Endothelial cell of umbilical vein (primary cell): ENCODE results near the gene WFIKKN1. TPM values are rescaled to one million over a fixed set of nuclear protein-coding genes. Genes with fewer than 3 reads are reported as not detected.

ENCODE experiments used
- BruUV-seq: library from RNA; stranded (reverse); fragments of 400-500 nt; replicated peaks from 2 replicates; lab custom pipeline; 2021; lab: Mats Ljungman, UMichigan
- CTCF ChIA-PET: fragments of 300-600, 350-600 bp; sonication (Branson Sonifier 250); formaldehyde crosslinking; loops from one replicate; lab custom pipeline; 2021; ENCODE audit warnings: antibody characterized with exemption, inconsistent platforms; lab: Charles Lee
- POLR2A ChIA-PET: fragments of 300-600, 350-600 bp; sonication (Branson Sonifier 250); formaldehyde crosslinking; loops from one replicate; lab custom pipeline; 2021; ENCODE audit warnings: antibody characterized with exemption, inconsistent platforms; lab: Charles Lee
- DNase-seq: peaks from one replicate; pipeline ENCODE4 v3.0.0-alpha.2; 2011; ENCODE audit warnings: low read depth, low spot score
- FAIRE-seq: peaks from 2 replicates; lab custom pipeline; 2011; peaks lifted over from hg19 to GRCh38; lab: Jason Lieb, UNC
- H2AFZ ChIP-seq: 2 replicates; pipeline ENCODE4 v1.6.0; 2012; ENCODE audit warnings: low read depth, low read length, control low read depth, inconsistent platforms
- H3K27ac ChIP-seq: 2 replicates; pipeline ENCODE4 v1.5.1; 2011; ENCODE audit warnings: low read depth, mild to moderate bottlenecking, control low read depth, low read length, moderate library complexity; ENCODE audit not compliant: insufficient read depth
- H3K27me3 ChIP-seq, 2 experiments: 2 replicates each; pipeline versions ENCODE4 v1.6.0 to v1.6.1; 2011; ENCODE audit warnings: low read length in 2 of 2, mixed read lengths in 1 of 2; ENCODE audit not compliant: control insufficient read depth in 2 of 2, insufficient read depth in 2 of 2
- H3K36me3 ChIP-seq, 2 experiments: 2 replicates in 1 of 2; 3 replicates in 1 of 2; pipeline ENCODE4 v1.5.1; 2011; ENCODE audit warnings: low read length in 2 of 2, mild to moderate bottlenecking in 1 of 2, moderate library complexity in 1 of 2; ENCODE audit not compliant: control insufficient read depth in 2 of 2, insufficient read depth in 2 of 2; ENCODE audit errors: extremely low read depth in 1 of 2
- H3K4me1 ChIP-seq: 3 replicates; pipeline ENCODE4 v1.5.1; 2011; ENCODE audit warnings: mild to moderate bottlenecking, low read length; ENCODE audit not compliant: control insufficient read depth, insufficient read depth; ENCODE audit errors: extremely low read depth
- H3K4me2 ChIP-seq: 2 replicates; pipeline ENCODE4 v1.6.1; 2011; ENCODE audit warnings: low read length, control low read depth, mixed read lengths; ENCODE audit not compliant: insufficient read depth
- H3K4me3 ChIP-seq, 3 experiments: fragments of 200-600 bp in 1 of 3; sonication (generic), shearing (Covaris generic) in 1 of 3; replicated peaks in 1 of 3; 2 replicates each; pipeline ENCODE4 v1.5.1; 2011 to 2016; ENCODE audit warnings: control low read depth in 3 of 3, low read length in 3 of 3, mild to moderate bottlenecking in 2 of 3, inconsistent platforms in 1 of 3, low read depth in 1 of 3, moderate library complexity in 1 of 3; ENCODE audit not compliant: insufficient read depth in 1 of 3
- H3K79me2 ChIP-seq: 2 replicates; pipeline ENCODE4 v1.6.0; 2012; ENCODE audit warnings: low read length, inconsistent platforms; ENCODE audit not compliant: control insufficient read depth, insufficient read depth
- H3K9ac ChIP-seq: replicated peaks from 2 replicates; pipeline ENCODE3; 2011; ENCODE audit warnings: low read length, control low read depth; ENCODE audit not compliant: insufficient read depth; ENCODE audit errors: extremely low read depth
- H3K9me1 ChIP-seq: replicated peaks from 3 replicates; pipeline ENCODE4 v1.6.0; 2011; ENCODE audit warnings: mild to moderate bottlenecking, low read length; ENCODE audit not compliant: control insufficient read depth, insufficient read depth; ENCODE audit errors: extremely low read depth
- H3K9me3 ChIP-seq: replicated peaks from 2 replicates; pipeline ENCODE4 v1.5.1; 2012; ENCODE audit warnings: low read length, inconsistent platforms; ENCODE audit not compliant: control insufficient read depth, insufficient read depth
- H4K20me1 ChIP-seq: replicated peaks from 2 replicates; pipeline ENCODE3; 2011; ENCODE audit warnings: mild to moderate bottlenecking, low read length; ENCODE audit not compliant: control insufficient read depth, insufficient read depth; ENCODE audit errors: extremely low read depth
- CTCF ChIP-seq, 2 donors: IDR thresholded peaks; 1 replicate in 1 of 2; 2 replicates in 1 of 2; pipeline ENCODE4 v1.5.1; 2011; ENCODE audit warnings: low read length in 2 of 2, mild to moderate bottlenecking in 2 of 2, moderate library complexity in 2 of 2, control low read depth in 1 of 2, inconsistent platforms in 1 of 2, low read depth in 1 of 2; ENCODE audit not compliant: insufficient read depth in 1 of 2; ENCODE audit errors: extremely low read depth in 1 of 2
- EZH2 ChIP-seq: IDR thresholded peaks from 2 replicates; pipeline ENCODE4 v1.6.1; 2012; ENCODE audit warnings: borderline replicate concordance, low read depth, mild to moderate bottlenecking, moderate library complexity, low read length, inconsistent platforms; ENCODE audit not compliant: severe bottlenecking
- FOS ChIP-seq: IDR thresholded peaks from 2 replicates; pipeline ENCODE4 v1.6.1; 2011; ENCODE audit warnings: mild to moderate bottlenecking, low read length, moderate library complexity, borderline replicate concordance; ENCODE audit not compliant: insufficient read depth
- GATA2 ChIP-seq: IDR thresholded peaks from 2 replicates; pipeline ENCODE4 v1.7.0; 2011; ENCODE audit warnings: low read depth, mild to moderate bottlenecking, moderate library complexity, mixed read lengths, low read length; ENCODE audit not compliant: insufficient read length, insufficient read depth
- JUN ChIP-seq: IDR thresholded peaks from 2 replicates; pipeline ENCODE4 v1.6.1; 2011; ENCODE audit warnings: borderline replicate concordance, low read depth; ENCODE audit not compliant: insufficient read length, insufficient read depth
- MAX ChIP-seq: IDR thresholded peaks from 2 replicates; pipeline ENCODE4 v1.6.1; 2011; ENCODE audit not compliant: insufficient read depth, insufficient read length
- MYC ChIP-seq: IDR thresholded peaks from one replicate; pipeline ENCODE4 v1.6.1; 2011; ENCODE audit warnings: mild to moderate bottlenecking, low read depth, low read length
- POLR2A ChIP-seq: IDR thresholded peaks from 2 replicates; pipeline ENCODE4 v1.6.1; 2012; ENCODE audit warnings: low read depth, mild to moderate bottlenecking, control low read depth, low read length
- POLR2AphosphoS5 ChIP-seq: IDR thresholded peaks from 2 replicates; pipeline ENCODE4 v1.6.1; 2012; ENCODE audit warnings: low read depth, mild to moderate bottlenecking, control low read depth, low read length, moderate library complexity; ENCODE audit not compliant: insufficient read depth
- dilution Hi-C: fragments of 300-500 bp; cut with MboI; formaldehyde crosslinking; loops from one replicate; pipeline ENCODE4 v1.15.0; 2019; ENCODE audit warnings: low sequenced_read_pairs; ENCODE audit not compliant: extremely low pct_ligation_motif_present
- intact Hi-C: fragments of 100-400 bp; cut with micrococcal nuclease; formaldehyde crosslinking; loops from one replicate; pipeline ENCODE4 v1.10.0; 2022
- polyA plus RNA-seq, 4 experiments: library from polyadenylated mRNA; depleted of rRNA in 3 of 4; stranded (reverse) in 3 of 4; unstranded in 1 of 4; fragments of >200 nt; gene quantifications; 2 replicates each; pipeline versions ENCODE4 v1.2.1 to v1.2.3, GENCODE V29; 2011 to 2012; ENCODE audit warnings: missing spikeins in 1 of 4
- total RNA-seq: library from RNA; stranded (reverse); gene quantifications from 2 replicates; pipeline ENCODE4 v1.2.3, GENCODE V29; 2021

The WFIKKN1 gene
- total and polyA plus RNA-seq, 2 donors (not counting 3 experiments of a cell fraction or from before 2014, with no cell fraction given) = 0.06 to 0.40 TPM

GRCh38 chr16:595942-596735, 34.6 kb upstream of the WFIKKN1 start:
- no TSS peak for BruUV-seq
- H3K4me2 ChIP-seq = no peak overlapping the region
- intact Hi-C loops (no loop called here), dilution Hi-C loops (no loop called here)
- peaks cover 0 to 3% of the 10 kb centered on the region in 2 experiments for H3K36me3 ChIP-seq
- FAIRE-seq = no peak
- no peak overlapping the region for H3K27ac ChIP-seq
- TF ChIP-seq GATA2 = no peak
- TF ChIP-seq POLR2A = no peak
- TF ChIP-seq CTCF (IDR thresholded peaks at IDR 0.05; ENCODE audit: extremely low read depth in 1 of 2, insufficient read depth in 1 of 2, low read depth in 1 of 2, low read length in 2 of 2) = no peak
- TF ChIP-seq MAX = no peak
- TF ChIP-seq JUN = no peak
- no peak for TF ChIP-seq POLR2AphosphoS5
- no peak for TF ChIP-seq FOS
- no peak for TF ChIP-seq MYC
- TF ChIP-seq EZH2 = no peak
- H3K4me1 ChIP-seq = peaks cover under 1% of the 10 kb centered on the region
- ChIA-PET CTCF (no interaction called here), POLR2A (no interaction called here)
- no peak overlapping the region for H3K4me3 ChIP-seq
- H3K79me2 ChIP-seq = peaks cover 14% of the 10 kb centered on the region
- no peak overlapping the region for H3K9ac ChIP-seq
- no peaks in the 10 kb centered on the region for H4K20me1 ChIP-seq
- H3K9me3 ChIP-seq = no peaks in the 10 kb centered on the region
- no peak for DNase-seq
- no peaks in the 10 kb centered on the region for H3K9me1 ChIP-seq
- H2AFZ ChIP-seq = no peak overlapping the region
- no peaks in the 10 kb centered on the region for H3K27me3 ChIP-seq
